Measurements from ENCODE around the gene MRPS27.

MRPS27 gene

DNA sequence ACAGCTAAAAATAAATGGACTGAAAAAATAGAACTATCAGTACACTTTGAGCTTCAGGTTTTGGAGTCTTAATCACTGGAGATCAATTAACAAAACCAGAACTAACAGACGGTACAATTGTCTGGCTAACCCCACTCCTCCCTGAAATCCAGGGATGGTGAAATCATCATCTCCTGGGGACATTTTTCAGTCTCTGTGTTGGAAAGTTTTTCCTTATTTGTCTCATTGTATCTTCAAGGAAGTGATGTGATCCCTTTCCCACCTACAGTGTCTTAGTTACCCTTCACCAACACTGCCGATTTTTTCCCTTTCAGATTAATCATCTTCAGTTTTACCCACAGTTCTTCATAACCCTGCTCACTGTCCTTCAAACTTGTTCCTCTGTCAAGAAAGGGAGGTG, 130.9 kb downstream of the MRPS27 start:
- H3K4me3 ChIP-seq (ENCODE audit: low read length): no peak overlapping the region
- H3K27me3 ChIP-seq (ENCODE audit: control insufficient read depth, insufficient read depth, low read length): no peaks in the 10 kb centered on the region
- H3K27ac ChIP-seq (ENCODE audit: low read length): no peak overlapping the region
- no peaks in the 10 kb centered on the region for H3K4me1 ChIP-seq (ENCODE audit: control insufficient read depth, insufficient read depth, low read length)
- H3K9me3 ChIP-seq (ENCODE audit: control insufficient read depth, insufficient read depth, low read length): no peaks in the 10 kb centered on the region
- H3K36me3 ChIP-seq (ENCODE audit: control insufficient read depth, insufficient read depth, low read length): peaks cover 6% of the 10 kb centered on the region; the same call in 1 of the 2 replicates
- no peak for DNase-seq (ENCODE audit: low read depth, low spot score)
- no CpG with 5 or more reads among the region's 2 CpGs for WGBS (ENCODE audit: insufficient coverage, insufficient read length)

DNA sequence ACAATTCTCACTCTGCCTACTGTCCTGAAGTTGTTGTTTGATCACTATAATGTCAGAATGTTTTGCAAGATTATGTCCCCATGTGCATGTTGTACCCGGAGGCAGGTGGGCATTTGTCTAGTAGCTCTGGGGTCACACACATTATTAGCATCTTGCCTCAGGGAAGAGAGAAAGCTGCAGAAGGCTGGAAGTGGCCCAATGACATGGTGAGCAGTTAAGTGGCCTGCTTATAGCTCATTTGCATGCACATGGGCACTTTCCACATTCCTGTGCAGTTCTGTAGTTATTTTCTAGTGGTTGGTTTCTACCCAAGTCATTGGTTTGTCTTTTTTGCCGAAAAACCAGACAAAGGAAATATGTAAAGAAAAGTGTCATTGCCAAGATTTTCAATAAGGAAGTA, 131.9 kb downstream of the MRPS27 start:
- Histone ChIP-seq H3K36me3 (ENCODE audit: control insufficient read depth, insufficient read depth, low read length) (peaks cover 4% of the 10 kb centered on the region; the same call in 1 of the 2 replicates), H3K9me3 (ENCODE audit: control insufficient read depth, insufficient read depth, low read length) (no peaks in the 10 kb centered on the region), H3K4me3 (ENCODE audit: low read length) (no peak overlapping the region), H3K27me3 (ENCODE audit: control insufficient read depth, insufficient read depth, low read length) (no peaks in the 10 kb centered on the region), H3K27ac (ENCODE audit: low read length) (no peak overlapping the region), H3K4me1 (ENCODE audit: control insufficient read depth, insufficient read depth, low read length) (no peaks in the 10 kb centered on the region)
- DNase-seq (ENCODE audit: low read depth, low spot score): no peak
- WGBS (ENCODE audit: insufficient coverage, insufficient read length): no CpG with 5 or more reads among the region's 2 CpGs

DNA sequence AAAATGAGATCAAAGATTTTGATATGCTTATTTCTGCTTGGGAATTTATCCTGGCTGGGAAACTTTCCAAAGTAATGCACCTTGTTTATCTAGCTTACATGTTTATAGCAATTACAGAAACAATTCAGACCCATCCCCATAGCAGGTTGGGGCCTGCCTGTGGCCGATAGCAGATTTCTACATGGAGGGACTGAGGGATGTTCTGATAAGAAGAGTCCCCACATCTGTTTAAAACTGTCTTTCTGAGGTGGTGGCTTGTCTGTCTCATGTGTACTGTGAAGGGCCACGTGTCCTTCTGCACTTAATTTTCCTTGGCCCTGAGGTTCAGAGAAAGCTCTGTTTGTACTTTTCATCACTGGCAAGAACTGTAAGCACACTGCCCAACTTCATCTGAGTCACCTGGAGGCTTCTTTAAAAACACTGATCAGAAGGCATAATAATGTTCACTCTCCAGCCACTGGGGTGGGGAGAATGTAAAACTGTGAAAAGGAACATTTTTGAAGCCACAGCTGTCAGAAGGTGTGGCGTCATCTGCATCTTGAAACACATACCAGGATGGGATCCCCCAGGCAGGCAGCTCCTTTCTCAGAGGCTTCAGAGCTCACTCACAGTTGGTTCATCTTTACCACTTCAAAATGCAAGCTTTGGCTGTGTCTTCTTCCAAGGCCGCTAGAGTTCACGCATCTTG, 132.5 kb downstream of the MRPS27 start:
- Histone ChIP-seq H3K36me3 (ENCODE audit: control insufficient read depth, insufficient read depth, low read length) (peaks cover 4% of the 10 kb centered on the region; the same call in 1 of the 2 replicates), H3K4me1 (ENCODE audit: control insufficient read depth, insufficient read depth, low read length) (peaks cover 4% of the 10 kb centered on the region; the same call in 1 of the 2 replicates), H3K4me3 (ENCODE audit: low read length) (no peak overlapping the region), H3K9me3 (ENCODE audit: control insufficient read depth, insufficient read depth, low read length) (no peaks in the 10 kb centered on the region), H3K27ac (ENCODE audit: low read length) (no peak overlapping the region), H3K27me3 (ENCODE audit: control insufficient read depth, insufficient read depth, low read length) (no peaks in the 10 kb centered on the region)
- no peak for DNase-seq (ENCODE audit: low read depth, low spot score)
- no CpG with 5 or more reads among the region's 5 CpGs for WGBS (ENCODE audit: insufficient coverage, insufficient read length)

DNA sequence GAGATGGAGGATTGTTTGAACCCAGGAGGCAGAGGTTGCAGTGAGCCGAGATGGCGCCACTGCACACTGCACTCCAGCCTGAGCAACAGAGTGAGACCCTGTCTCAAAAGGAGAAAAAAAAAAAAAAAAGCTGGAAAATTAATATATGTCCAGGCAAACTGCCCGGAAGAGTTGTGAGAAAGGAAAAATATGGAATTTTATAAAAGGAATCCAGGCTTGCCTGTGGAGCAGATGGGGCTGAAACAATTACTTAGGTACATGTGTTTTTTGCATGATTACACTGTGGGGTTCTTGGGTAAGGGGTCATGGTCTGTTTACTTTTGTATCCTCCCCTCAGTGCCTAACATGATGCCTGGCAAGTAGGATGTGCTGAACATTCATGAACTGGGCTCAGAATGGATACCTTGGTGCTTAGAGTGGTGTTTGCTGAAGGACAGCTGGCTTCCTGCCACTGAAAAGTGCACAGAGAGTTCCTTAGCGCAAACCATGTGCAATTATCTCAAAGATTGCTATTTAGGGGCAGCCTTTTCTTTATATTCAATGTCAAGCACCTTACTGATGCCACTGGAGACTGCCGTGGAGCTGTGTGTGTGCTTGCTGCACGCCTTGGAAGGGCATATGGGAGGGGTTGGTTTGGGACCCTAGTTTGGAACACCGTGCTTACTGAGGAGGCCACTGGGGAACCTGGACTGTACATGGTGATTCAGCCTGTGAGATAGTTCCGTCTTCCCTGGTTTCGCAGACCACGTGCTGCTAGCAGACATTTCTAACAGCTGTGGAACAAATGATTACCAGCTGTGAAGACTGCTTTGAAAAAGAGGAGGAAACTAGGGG, 134.3 kb downstream of the MRPS27 start:
- H3K27ac ChIP-seq (ENCODE audit: low read length): no peak overlapping the region
- no peaks in the 10 kb centered on the region for H3K9me3 ChIP-seq (ENCODE audit: control insufficient read depth, insufficient read depth, low read length)
- peaks cover 4% of the 10 kb centered on the region; the same call in 1 of the 2 replicates for H3K36me3 ChIP-seq (ENCODE audit: control insufficient read depth, insufficient read depth, low read length)
- no CpG with 5 or more reads among the region's 10 CpGs for WGBS (ENCODE audit: insufficient coverage, insufficient read length)
- no peak overlapping the region for H3K4me3 ChIP-seq (ENCODE audit: low read length)
- DNase-seq (ENCODE audit: low read depth, low spot score): no peak
- peaks cover 4% of the 10 kb centered on the region; the same call in 1 of the 2 replicates for H3K4me1 ChIP-seq (ENCODE audit: control insufficient read depth, insufficient read depth, low read length)
- H3K27me3 ChIP-seq (ENCODE audit: control insufficient read depth, insufficient read depth, low read length): no peaks in the 10 kb centered on the region

DNA sequence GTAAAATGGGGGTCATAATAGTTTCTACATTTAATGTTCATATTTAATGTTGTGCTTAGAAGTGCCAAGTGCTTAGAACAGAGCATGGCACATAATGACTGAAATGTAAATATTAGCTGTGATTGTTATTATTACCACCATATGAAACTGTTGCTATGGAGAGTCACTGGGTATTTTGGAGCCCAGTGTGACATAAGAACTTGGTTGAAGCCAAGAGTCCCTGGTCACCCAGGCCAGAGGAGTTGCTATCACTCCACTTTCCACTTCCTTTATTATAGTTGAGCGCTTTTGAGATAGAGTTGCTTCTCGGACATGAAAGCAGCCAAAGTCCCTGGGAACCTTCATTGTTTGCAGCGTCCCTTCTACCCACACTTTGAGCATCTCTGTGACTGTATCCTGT, 135.6 kb downstream of the MRPS27 start:
- no peak for DNase-seq (ENCODE audit: low read depth, low spot score)
- H3K4me3 ChIP-seq (ENCODE audit: low read length): no peak overlapping the region
- no peak overlapping the region for H3K27ac ChIP-seq (ENCODE audit: low read length)
- no peaks in the 10 kb centered on the region for H3K9me3 ChIP-seq (ENCODE audit: control insufficient read depth, insufficient read depth, low read length)
- peaks cover 4% of the 10 kb centered on the region; the same call in 1 of the 2 replicates for H3K4me1 ChIP-seq (ENCODE audit: control insufficient read depth, insufficient read depth, low read length)
- H3K27me3 ChIP-seq (ENCODE audit: control insufficient read depth, insufficient read depth, low read length): no peaks in the 10 kb centered on the region
- no CpG with 5 or more reads among the region's 3 CpGs for WGBS (ENCODE audit: insufficient coverage, insufficient read length)
- peaks cover 4% of the 10 kb centered on the region; the same call in 1 of the 2 replicates for H3K36me3 ChIP-seq (ENCODE audit: control insufficient read depth, insufficient read depth, low read length)

DNA sequence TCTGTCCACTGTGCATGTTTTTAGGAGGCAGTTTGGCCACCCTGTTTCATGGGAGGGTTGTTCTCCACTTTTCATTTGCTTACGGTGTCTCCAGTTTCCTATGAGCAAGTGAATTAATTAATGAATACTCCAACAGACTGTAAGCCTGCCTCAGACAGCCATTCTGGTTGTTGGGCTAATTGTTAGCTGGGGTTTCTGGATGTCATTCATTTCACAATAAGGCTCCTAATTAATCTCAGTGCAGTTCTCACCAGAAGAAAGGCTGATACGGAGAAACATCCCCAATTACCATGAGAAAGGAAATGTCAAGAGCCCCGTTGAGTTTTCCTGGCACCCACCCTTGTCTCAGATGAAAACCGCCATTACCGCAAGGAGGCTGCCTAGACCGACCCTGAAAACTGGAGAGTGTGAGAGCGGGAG, 136.9 kb downstream of the MRPS27 start:
- DNase-seq (ENCODE audit: low read depth, low spot score): no peak
- H3K9me3 ChIP-seq (ENCODE audit: control insufficient read depth, insufficient read depth, low read length): no peaks in the 10 kb centered on the region
- no peak overlapping the region for H3K4me3 ChIP-seq (ENCODE audit: low read length)
- WGBS (ENCODE audit: insufficient coverage, insufficient read length): no CpG with 5 or more reads among the region's 7 CpGs
- no peaks in the 10 kb centered on the region for H3K27me3 ChIP-seq (ENCODE audit: control insufficient read depth, insufficient read depth, low read length)
- H3K27ac ChIP-seq (ENCODE audit: low read length): no peak overlapping the region
- H3K4me1 ChIP-seq (ENCODE audit: control insufficient read depth, insufficient read depth, low read length): peaks cover 5% of the 10 kb centered on the region
- H3K36me3 ChIP-seq (ENCODE audit: control insufficient read depth, insufficient read depth, low read length): peaks cover 4% of the 10 kb centered on the region; the same call in 1 of the 2 replicates

DNA sequence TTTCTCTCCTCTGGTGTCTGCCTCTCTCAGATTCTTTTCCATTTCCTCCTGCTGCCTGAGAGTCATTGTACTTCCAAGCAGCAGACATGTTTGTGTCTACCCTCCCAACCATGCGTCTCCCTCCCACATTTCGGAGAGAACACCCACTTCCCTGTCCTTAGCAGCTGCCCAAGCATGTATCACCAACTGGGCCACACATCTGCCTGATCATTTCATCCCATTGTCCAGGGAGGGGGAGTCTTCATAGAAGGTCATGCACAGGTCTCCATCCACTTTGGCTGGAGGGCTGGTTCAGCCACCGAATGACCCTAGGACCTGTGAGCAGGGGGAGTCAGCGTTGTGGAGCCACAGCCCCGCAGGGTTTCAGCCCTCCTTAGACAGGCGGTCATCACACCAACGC, 137.4 kb downstream of the MRPS27 start:
- Histone ChIP-seq H3K36me3 (ENCODE audit: control insufficient read depth, insufficient read depth, low read length) (peaks cover 4% of the 10 kb centered on the region; the same call in 1 of the 2 replicates), H3K9me3 (ENCODE audit: control insufficient read depth, insufficient read depth, low read length) (no peaks in the 10 kb centered on the region), H3K27ac (ENCODE audit: low read length) (no peak overlapping the region), H3K27me3 (ENCODE audit: control insufficient read depth, insufficient read depth, low read length) (no peaks in the 10 kb centered on the region), H3K4me3 (ENCODE audit: low read length) (no peak overlapping the region), H3K4me1 (ENCODE audit: control insufficient read depth, insufficient read depth, low read length) (peaks cover 5% of the 10 kb centered on the region)
- WGBS (ENCODE audit: insufficient coverage, insufficient read length): no CpG with 5 or more reads among the region's 7 CpGs
- DNase-seq (ENCODE audit: low read depth, low spot score): no peak

DNA sequence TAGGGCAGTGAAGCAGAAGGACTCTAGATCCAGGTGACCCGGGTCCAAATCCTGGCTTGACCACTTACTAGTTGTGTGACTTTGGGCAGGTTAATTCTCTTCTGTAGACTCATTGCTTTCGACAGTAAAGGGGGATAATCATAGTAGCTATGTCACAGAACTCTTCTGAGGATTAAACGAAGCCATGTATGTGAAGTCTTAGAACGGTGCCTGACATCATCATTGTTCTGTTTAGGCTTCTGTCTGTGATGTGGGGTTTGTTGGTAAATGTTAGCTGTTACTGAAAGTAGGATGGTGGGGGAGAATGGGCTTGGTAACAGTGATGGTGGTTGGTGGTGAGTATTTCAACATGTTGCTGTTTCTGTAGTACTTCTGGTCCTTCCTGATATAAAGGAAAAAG, 139.1 kb downstream of the MRPS27 start:
- no peaks in the 10 kb centered on the region for H3K27me3 ChIP-seq (ENCODE audit: control insufficient read depth, insufficient read depth, low read length)

DNA sequence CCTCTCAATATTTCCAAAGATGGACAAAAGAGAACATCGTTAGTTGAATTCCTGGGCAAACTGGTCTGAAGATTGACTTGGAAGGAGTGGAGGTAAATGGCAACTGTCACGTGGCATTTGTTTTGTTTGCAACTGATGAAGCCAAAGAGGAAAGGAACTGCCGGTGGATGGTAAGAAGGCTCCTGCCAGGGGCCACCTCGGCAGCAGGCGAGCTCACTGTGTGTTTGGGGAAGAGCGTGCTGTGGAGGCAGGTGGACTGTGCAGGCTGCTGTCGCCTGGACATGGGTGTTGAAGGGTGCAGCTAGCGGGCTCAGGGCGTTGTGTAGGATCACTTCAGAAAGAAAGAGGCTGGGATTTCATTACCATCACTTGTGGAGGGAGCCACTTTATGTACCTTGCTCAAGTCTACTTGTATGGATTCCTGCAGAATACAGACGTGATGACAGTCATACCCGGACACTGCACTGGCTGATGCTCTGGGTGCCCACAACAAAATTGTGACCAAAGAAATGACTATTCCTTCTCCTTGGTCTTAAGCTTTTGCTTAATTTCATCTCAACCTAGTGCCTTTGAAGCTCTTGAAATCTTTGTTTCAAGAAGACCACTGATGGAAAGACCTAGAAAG, 140.1 kb downstream of the MRPS27 start:
- Histone ChIP-seq H3K4me1 (ENCODE audit: control insufficient read depth, insufficient read depth, low read length) (peaks cover 5% of the 10 kb centered on the region), H3K27me3 (ENCODE audit: control insufficient read depth, insufficient read depth, low read length) (no peaks in the 10 kb centered on the region), H3K4me3 (ENCODE audit: low read length) (no peak overlapping the region), H3K36me3 (ENCODE audit: control insufficient read depth, insufficient read depth, low read length) (peaks cover 2% of the 10 kb centered on the region; the same call in 1 of the 2 replicates), H3K27ac (ENCODE audit: low read length) (no peak overlapping the region), H3K9me3 (ENCODE audit: control insufficient read depth, insufficient read depth, low read length) (no peaks in the 10 kb centered on the region)
- no CpG with 5 or more reads among the region's 11 CpGs for WGBS (ENCODE audit: insufficient coverage, insufficient read length)
- DNase-seq (ENCODE audit: low read depth, low spot score): no peak

More for the DNA sequence above, 139.1 kb downstream of the MRPS27 start:
- no peak for DNase-seq (ENCODE audit: low read depth, low spot score)
- no peaks in the 10 kb centered on the region for H3K9me3 ChIP-seq (ENCODE audit: control insufficient read depth, insufficient read depth, low read length)
- H3K4me3 ChIP-seq (ENCODE audit: low read length): no peak overlapping the region
- no peak overlapping the region for H3K27ac ChIP-seq (ENCODE audit: low read length)
- no CpG with 5 or more reads among the region's 4 CpGs for WGBS (ENCODE audit: insufficient coverage, insufficient read length)
- peaks cover 4% of the 10 kb centered on the region; the same call in 1 of the 2 replicates for H3K36me3 ChIP-seq (ENCODE audit: control insufficient read depth, insufficient read depth, low read length)
- H3K4me1 ChIP-seq (ENCODE audit: control insufficient read depth, insufficient read depth, low read length): peaks cover 5% of the 10 kb centered on the region
